Panc1 (cell line): ENCODE data around the gene RFC1. TPM values are rescaled to one million over a fixed set of nuclear protein-coding genes. Genes with fewer than 3 reads are reported as not detected.

Experiments used
- ATAC-seq: fragments of 200-7000 bp; cut with Tn5 transposase; 2 replicates; pipeline ENCODE4 v1.9.1; 2020; ENCODE audit warnings: mild to moderate bottlenecking, moderate library complexity
- BruUV-seq: library from RNA; stranded (reverse); fragments of 400-500 nt; replicated peaks from 2 replicates; lab custom pipeline; 2021; lab: Mats Ljungman, UMichigan
- CTCF ChIA-PET: fragments of 300-600 bp; sonication (Branson Sonifier 250); formaldehyde crosslinking; loops from one replicate; lab custom pipeline; 2022; ENCODE audit warnings: antibody characterized with exemption; lab: Charles Lee
- POLR2A ChIA-PET: fragments of 300-600 bp; sonication (Branson Sonifier 250); formaldehyde crosslinking; loops from one replicate; lab custom pipeline; 2022; ENCODE audit warnings: antibody characterized with exemption; lab: Charles Lee
- DNase-seq: peaks from one replicate; pipeline ENCODE4 v3.0.0-alpha.2; 2010; ENCODE audit warnings: low read depth, low spot score
- H3K27ac ChIP-seq: 2 replicates; pipeline ENCODE4 v1.5.1; 2011; ENCODE audit warnings: mild to moderate bottlenecking, low read length, inconsistent platforms
- H3K27me3 ChIP-seq: fragments of 200-500 bp; sonication (Bioruptor generic); 2 replicates; pipeline ENCODE4 v1.6.0; 2014; ENCODE audit warnings: low read length, inconsistent platforms; ENCODE audit not compliant: control insufficient read depth, insufficient read depth
- H3K36me3 ChIP-seq: fragments of 200-500 bp; sonication (Bioruptor generic); 2 replicates; pipeline ENCODE4 v1.5.1; 2014; ENCODE audit warnings: inconsistent platforms, mild to moderate bottlenecking, low read length, moderate library complexity; ENCODE audit not compliant: control insufficient read depth, insufficient read depth
- H3K4me1 ChIP-seq: 2 replicates; pipeline ENCODE4 v1.5.1; 2011; ENCODE audit warnings: inconsistent platforms, mild to moderate bottlenecking, low read length, moderate library complexity; ENCODE audit not compliant: control insufficient read depth, insufficient read depth
- H3K4me3 ChIP-seq, 2 experiments: 2 replicates each; pipeline ENCODE4 v1.5.1; 2011 to 2012; ENCODE audit warnings: low read depth in 2 of 2, low read length in 2 of 2, mild to moderate bottlenecking in 2 of 2, inconsistent platforms in 1 of 2, moderate library complexity in 1 of 2
- H3K9me3 ChIP-seq: fragments of 200-500 bp; sonication (Bioruptor generic); 2 replicates; pipeline ENCODE4 v1.5.1; 2014; ENCODE audit warnings: low read depth, mild to moderate bottlenecking, inconsistent platforms, low read length, moderate library complexity; ENCODE audit not compliant: control insufficient read depth, insufficient read depth
- POLR2AphosphoS5 ChIP-seq: IDR thresholded peaks from 2 replicates; pipeline ENCODE4 v1.6.1; 2012; ENCODE audit warnings: mild to moderate bottlenecking, low read depth, low read length, moderate library complexity
- REST ChIP-seq, 2 experiments: IDR thresholded peaks; 2 replicates each; pipeline ENCODE4 v1.6.1; 2011 to 2012; ENCODE audit warnings: low read depth in 2 of 2, control low read depth in 1 of 2, low read length in 1 of 2, mild to moderate bottlenecking in 1 of 2, moderate library complexity in 1 of 2; ENCODE audit not compliant: insufficient read depth in 1 of 2
- SIN3A ChIP-seq: IDR thresholded peaks from 2 replicates; pipeline ENCODE4 v1.6.1; 2012; ENCODE audit warnings: low read depth, mild to moderate bottlenecking, low read length, moderate library complexity, borderline replicate concordance; ENCODE audit not compliant: insufficient read depth
- TCF7L2 ChIP-seq: IDR thresholded peaks from 2 replicates; pipeline ENCODE4 v1.6.1; 2011; ENCODE audit warnings: mild to moderate bottlenecking, low read depth, low read length, inconsistent platforms
- in situ Hi-C: cut with HindIII; loops from 2 replicates; pipeline ENCODE4 v1.10.0; 2016; ENCODE audit warnings: low sequenced_read_pairs, low pct_unique_long_range_greater_than_20kb
- intact Hi-C: fragments of 100-400 bp; cut with micrococcal nuclease; formaldehyde crosslinking; loops from one replicate; pipeline ENCODE4 v1.10.0; 2022; ENCODE audit not compliant: unreplicated experiment
- total RNA-seq: library from RNA; stranded (reverse); gene quantifications from one replicate; pipeline ENCODE4 v1.2.1, GENCODE V29; 2021; ENCODE audit not compliant: unreplicated experiment
- TF ChIP-seq, protein P1 (sequence below): fragments of 450-650 bp; IDR thresholded peaks from 2 replicates; pipeline ENCODE4 v1.5.1; 2017; ENCODE audit warnings: mild to moderate bottlenecking

The RFC1 gene
- total RNA-seq, 1 experiment from 2014 or later: 34.4 TPM

GRCh38 chr4:39341075-39341725, 25.0 kb downstream of the RFC1 start:
- no peak for ATAC-seq
- intact Hi-C loops: no loop called here
- Histone ChIP-seq H3K9me3 (no peaks in the 10 kb centered on the region), H3K36me3 (no peaks in the 10 kb centered on the region; the same call in 1 of the 2 replicates), H3K4me1 (peaks cover 6% of the 10 kb centered on the region), H3K4me3 (no peak overlapping the region), H3K27me3 (no peaks in the 10 kb centered on the region), H3K27ac (no peak overlapping the region)
- BruUV-seq: no TSS peak
- TF ChIP-seq, protein P1, sequence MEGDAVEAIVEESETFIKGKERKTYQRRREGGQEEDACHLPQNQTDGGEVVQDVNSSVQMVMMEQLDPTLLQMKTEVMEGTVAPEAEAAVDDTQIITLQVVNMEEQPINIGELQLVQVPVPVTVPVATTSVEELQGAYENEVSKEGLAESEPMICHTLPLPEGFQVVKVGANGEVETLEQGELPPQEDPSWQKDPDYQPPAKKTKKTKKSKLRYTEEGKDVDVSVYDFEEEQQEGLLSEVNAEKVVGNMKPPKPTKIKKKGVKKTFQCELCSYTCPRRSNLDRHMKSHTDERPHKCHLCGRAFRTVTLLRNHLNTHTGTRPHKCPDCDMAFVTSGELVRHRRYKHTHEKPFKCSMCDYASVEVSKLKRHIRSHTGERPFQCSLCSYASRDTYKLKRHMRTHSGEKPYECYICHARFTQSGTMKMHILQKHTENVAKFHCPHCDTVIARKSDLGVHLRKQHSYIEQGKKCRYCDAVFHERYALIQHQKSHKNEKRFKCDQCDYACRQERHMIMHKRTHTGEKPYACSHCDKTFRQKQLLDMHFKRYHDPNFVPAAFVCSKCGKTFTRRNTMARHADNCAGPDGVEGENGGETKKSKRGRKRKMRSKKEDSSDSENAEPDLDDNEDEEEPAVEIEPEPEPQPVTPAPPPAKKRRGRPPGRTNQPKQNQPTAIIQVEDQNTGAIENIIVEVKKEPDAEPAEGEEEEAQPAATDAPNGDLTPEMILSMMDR: no peak
- TF ChIP-seq REST (IDR thresholded peaks at IDR 0.05; ENCODE audit: insufficient read depth in 1 of 2, low read depth in 2 of 2, low read length in 1 of 2) (no peak), SIN3A (no peak), TCF7L2 (no peak), POLR2AphosphoS5 (no peak)
- CTCF ChIA-PET: no interaction called here
- no peak for DNase-seq
- POLR2A ChIA-PET: no interaction called here
- in situ Hi-C loops: no loop called here

GRCh38 chr4:39339968-39340367, 26.2 kb downstream of the RFC1 start:
- H3K9me3 ChIP-seq: no peaks in the 10 kb centered on the region
- intact Hi-C loops: no loop called here
- H3K36me3 ChIP-seq: no peaks in the 10 kb centered on the region; the same call in 1 of the 2 replicates
- peaks cover 6% of the 10 kb centered on the region for H3K4me1 ChIP-seq
- CTCF ChIA-PET: no interaction called here
- H3K27me3 ChIP-seq: no peaks in the 10 kb centered on the region
- BruUV-seq: no TSS peak
- POLR2A ChIA-PET: no interaction called here
- ATAC-seq: no peak
- H3K27ac ChIP-seq: no peak overlapping the region
- no peak for TF ChIP-seq TCF7L2
- no peak for TF ChIP-seq POLR2AphosphoS5
- TF ChIP-seq, protein P1: no peak
- no peak for TF ChIP-seq SIN3A
- no peak for TF ChIP-seq REST (IDR thresholded peaks at IDR 0.05; ENCODE audit: insufficient read depth in 1 of 2, low read depth in 2 of 2, low read length in 1 of 2)
- no peak overlapping the region for H3K4me3 ChIP-seq
- DNase-seq: no peak
- in situ Hi-C loops: no loop called here
